Renal cortex interstitium (tissue), 11 donors: ENCODE measurements around the gene TINAG. TPM values are rescaled to one million over a fixed set of nuclear protein-coding genes. Genes with fewer than 3 reads are reported as not detected.
"Not testable (repeated sequence)": the region's sequence is repeated elsewhere in the genome, so short reads cannot be mapped to it uniquely, and the experiment has no call there.

ENCODE experiments used
- DNase-seq, 11 donors: peaks; one replicate each; pipeline ENCODE4 v3.0.0-alpha.2; 2013; ENCODE audit warnings: low read depth in 9 of 11, low spot score in 4 of 11; ENCODE audit errors: extremely low read depth in 1 of 11
- polyA plus RNA-seq, 3 donors: library from polyadenylated mRNA; unstranded; fragments of 120-200 nt; gene quantifications; one replicate each; pipeline ENCODE4 v1.2.1, GENCODE V29; 2013; ENCODE audit not compliant: insufficient read length in 3 of 3

TINAG gene
- polyA plus RNA-seq, 3 donors = 24.3 to 30.0 (median 26.3) TPM

DNA sequence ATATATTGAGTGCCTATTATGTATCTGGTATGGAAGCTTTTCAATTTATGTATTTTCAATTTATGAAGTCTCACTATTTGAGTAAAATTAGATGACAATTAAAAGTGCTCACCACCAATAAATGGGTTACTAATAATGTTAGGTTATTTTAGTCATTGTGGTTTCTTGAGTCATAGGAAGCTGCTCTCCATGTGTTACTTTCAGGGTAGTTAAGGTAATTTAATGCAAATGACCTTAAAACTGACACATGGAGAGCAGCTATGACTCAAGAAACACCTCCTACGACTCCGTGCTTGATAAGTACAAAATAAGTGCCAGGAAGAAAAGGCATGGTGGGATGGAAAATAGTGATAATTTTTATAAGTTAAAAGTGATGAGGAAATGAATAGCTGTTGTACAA lies 16.5 kb upstream of the TINAG start:
- DNase-seq = no peak

DNA sequence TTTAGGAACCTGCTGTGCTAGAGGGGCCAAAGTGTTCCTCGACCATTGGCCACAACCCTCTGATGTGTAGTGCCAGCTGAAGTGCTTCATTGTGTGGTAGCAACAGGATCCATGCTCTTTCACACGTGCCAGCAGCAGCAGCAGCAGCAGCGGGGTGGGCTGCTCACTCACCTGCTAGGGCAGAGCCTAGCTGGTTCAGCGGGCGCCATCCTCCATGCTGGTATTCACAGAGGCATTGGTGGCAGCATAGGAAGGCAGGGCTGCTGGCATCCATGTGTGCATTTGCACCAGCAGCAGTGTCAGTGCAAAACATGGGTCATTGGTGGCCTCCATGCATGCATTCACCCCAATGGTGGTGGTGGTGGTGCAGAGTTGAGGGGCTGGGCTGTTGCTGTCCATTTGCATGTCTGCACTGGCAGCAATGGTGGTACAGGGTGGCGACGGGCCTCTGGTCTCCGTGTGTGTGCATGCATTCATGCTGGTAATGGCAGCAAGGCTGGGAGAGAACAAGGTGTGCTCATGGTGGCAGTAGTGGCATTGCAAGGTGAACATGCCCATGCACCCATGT lies 13.2 kb upstream of the TINAG start:
- no peak for DNase-seq

DNA sequence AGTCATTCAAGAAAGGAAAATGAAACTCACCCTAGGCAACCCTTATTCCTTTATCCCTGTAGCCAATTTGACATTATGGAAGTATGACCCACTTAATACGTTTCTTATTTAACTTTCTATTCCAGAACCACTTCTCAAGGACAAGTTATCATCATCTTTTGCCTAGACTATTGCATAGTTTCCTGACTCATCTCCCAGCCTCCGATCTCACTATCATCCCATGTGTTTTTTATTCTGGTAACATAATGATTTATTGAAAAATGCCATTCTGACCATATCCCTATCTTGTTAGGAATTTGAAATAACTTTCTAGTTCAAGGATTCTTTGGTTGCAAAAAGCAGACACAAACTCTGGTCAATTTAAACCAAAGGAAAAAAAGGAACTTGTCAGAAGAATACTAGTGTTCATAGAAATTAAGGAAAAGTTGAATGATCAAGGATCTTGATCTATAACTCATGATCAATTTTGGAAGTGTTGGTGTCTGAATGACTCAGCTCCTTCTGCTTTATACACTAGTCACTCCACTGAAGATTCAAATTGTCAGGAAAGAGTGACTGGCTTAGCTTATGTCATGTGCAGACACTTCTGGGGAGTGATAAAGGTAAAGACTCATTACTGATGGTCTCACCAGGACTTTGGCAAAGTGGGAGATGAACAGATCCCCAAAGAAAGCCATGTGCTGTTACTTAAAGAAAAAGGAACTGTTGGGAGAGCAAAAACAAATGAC lies 8.5 kb upstream of the TINAG start:
- no peak for DNase-seq

DNA sequence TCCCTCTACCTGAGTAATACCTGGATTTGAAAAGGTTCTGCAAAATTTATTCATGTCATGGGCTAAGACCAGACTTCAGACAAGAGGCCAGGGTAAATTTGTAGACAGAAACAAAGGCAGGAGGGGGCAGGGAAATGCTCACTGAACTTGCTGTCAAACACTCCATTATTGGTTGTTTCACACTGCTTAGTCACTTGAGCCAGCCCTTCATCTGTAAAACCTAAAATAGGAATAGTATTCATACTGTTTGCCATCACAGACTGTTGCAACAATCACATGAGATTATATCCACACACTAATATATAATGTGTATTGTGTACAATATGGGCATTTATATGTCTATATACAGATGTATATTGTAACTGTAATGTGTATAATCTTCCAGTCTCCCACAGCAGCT lies 6.5 kb upstream of the TINAG start:
- DNase-seq = no peak

GRCh38 chr6:54307439-54307910 lies 766 bp upstream of the TINAG start:
- peak in 3 of 11 donors; percentile 13 to 43 (median 19) for DNase-seq

GRCh38 chr6:54308986-54309315 lies 710 bp downstream of the TINAG start:
- DNase-seq = no peak

DNA sequence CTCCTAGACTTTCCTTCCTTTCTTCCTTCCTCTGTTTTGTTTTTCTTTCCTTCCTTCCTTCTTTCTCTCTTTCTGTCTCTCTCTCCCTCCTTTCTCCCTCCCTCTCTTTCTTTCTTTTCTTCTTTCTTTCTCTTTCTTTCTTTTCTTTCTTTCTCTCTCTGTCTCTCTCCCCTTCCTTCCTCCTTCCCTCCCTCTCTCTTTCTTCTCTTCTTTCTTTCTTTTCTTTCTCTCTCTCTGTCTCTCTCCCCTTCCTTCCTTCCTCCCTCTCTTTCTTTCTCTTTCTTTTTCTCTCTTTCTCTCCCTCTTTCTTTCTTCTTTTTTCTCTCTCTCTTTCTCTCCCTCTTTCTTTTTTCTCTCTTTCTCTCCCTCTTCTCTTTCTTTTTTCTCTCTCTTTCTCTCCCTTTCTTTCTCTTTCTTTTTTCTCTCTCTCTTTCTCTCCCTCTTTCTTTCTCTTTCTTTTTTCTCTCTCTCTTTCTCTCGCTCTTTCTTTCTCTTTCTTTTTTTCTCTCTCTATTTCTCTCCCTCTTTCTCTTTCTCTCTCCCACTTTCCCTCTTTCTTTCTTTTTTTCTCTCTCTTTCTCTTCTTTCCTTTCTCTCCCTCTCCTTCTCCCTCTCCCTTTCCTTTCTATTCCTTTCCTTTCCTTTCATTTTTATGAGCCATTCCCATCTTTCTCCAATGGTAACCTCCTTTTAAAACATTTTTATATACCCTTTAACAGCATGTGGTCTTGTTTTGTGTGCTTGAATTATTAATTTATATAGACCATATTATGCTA lies 2.3 kb downstream of the TINAG start:
- DNase-seq = no peak

DNA sequence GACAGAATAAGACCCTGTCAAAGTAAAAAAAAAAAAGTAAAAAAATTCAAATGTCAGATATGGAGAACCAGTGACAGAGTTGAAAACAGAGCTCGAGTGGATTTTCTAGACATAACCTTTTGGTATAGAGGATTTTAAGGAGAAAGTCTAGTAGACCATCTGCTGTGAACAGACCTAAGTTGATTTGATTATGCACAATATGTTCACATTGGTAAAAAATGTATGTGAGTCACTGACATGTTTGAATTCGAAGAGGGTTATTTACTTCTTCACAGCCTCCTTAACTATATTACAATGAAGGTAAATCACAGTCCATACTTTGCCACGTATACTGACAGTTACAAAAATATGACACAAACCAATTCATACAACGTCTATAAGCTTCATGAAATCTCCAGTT lies 7.4 kb downstream of the TINAG start:
- no peak for DNase-seq

DNA sequence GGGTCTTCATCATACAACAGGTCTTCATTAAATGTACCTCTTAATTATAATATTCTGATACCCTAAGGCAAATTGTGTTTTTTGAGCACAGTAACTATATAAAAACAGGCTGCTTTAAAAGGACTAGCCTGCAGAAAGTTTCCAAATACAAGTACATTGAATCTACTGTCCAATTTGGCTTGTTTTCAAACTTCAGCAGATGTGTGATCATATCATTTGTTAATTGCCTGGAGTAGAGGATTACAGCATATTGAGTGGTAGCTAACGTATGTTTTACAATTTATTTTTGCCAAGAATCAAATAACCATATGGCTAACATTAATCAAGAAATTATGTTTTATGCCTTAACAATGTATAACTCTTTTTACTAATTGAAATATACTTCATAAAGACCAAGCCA lies 12.6 kb downstream of the TINAG start:
- no peak for DNase-seq

DNA sequence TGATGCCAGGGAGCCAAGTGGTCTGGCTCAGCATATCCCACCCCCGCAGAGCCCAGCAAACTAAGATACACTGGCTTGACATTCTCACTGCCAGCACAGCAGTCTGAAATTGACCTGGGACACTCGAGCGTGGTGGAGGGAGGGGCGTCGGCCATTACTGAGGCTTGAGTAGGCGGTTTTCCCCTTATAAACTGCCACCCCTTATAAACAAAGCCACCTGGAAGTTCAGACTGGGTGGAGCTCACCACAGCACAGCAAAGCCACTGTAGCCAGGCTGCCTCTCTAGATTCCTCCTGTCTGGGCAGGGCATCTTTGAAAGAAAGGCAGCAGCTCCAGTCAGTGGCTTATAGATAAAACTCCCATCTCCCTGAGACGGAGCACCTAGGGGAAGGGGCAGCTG lies 19.4 kb downstream of the TINAG start:
- no peak for DNase-seq

GRCh38 chr6:54331571-54331970 lies 23.3 kb downstream of the TINAG start:
- DNase-seq = not testable (repeated sequence)

GRCh38 chr6:54335871-54336270 lies 27.6 kb downstream of the TINAG start:
- DNase-seq = no peak

GRCh38 chr6:54353975-54354374 lies 45.7 kb downstream of the TINAG start:
- no peak for DNase-seq

- no peak for DNase-seq
Observed at GRCh38 chr6:54354608-54355007, 46.4 kb downstream of the TINAG start.

DNA sequence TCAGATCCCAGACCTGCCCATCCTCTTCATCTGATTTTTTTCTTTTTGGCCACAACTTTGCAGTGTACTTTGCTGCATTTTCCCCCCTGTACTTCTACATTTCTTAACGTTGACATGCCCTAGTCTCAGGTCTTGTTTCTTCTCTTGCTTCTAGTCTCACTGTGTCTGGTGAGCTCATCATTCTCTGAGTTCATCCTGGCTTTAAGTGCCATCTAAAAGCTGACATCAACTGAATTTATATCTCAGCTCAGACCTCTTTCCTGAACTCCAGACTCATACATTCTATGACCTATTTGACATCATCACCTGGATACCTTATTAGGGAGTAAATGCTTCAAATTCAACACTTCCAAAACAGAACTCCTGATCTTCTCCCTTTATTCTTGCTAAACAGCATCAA lies 48.9 kb downstream of the TINAG start:
- DNase-seq = no peak

DNA sequence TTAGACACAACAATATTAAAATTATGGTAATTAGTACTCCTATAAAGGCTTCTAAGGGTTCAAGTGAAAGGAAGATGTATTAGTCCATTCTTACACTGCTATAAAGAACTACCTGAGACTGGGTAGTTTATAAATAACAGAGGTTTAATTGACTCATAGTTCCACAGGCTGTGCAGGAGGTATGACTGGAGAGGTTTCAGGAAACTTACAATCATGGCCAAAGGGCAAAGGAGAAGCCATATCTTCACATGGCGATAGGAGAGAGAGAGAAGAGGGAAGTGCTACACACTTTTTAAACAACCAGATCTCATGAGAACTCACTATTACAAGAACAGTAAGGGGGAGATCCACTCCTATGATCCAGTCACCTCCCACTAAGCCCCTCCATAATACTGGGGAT lies 52.9 kb downstream of the TINAG start:
- DNase-seq = no peak

DNA sequence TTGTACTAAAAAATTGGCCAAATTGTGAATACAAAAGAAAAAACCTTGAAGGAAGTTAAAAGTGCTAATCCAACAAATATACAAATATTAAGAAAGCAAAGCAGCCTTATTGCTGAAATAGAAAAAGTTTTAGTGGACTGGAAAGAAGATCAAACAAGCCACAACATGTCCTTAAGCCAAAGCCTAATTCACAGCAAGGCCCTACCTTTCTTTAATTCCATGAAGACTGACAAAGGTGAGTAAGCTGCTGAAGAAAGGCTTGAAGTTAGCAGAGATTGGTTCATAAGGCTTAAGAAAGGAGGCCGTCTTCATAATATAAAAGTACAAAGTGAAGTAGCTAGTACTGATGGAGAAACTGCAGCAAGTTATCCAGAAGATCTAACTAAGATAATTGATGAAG lies 53.5 kb downstream of the TINAG start:
- no peak for DNase-seq

DNA sequence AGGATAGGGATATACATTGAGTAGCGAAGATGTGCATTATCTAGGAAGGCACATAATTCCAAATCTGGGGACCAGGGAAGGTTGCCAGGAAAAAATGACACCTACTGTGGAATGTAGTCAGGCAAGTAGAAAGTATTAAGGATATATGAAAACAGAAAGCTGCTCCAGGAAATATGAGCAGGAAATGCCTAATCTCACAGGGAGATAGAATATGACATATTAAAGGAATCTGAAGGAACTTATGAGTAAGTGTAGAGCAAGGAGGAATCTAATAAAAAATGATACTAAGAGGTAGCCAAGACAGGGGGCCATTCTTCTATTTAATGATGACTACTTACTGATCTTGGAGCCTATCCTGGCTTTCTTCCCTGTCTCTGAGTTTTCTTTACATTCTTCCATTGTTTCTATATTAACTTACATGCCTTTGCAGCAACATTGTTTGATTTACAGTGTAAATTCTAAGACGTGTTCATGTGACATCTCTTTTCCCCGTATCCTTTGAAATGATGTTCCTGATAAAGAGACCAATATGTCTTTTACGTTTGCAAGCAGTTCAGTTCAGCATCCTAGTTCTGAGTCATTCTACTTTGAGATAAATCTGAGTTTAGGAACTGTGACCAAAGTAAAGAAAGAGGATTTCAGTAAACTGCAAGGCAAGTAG lies 58.6 kb downstream of the TINAG start:
- DNase-seq = no peak

- DNase-seq = no peak
Observed at GRCh38 chr6:54377776-54378175, 69.5 kb downstream of the TINAG start.

DNA sequence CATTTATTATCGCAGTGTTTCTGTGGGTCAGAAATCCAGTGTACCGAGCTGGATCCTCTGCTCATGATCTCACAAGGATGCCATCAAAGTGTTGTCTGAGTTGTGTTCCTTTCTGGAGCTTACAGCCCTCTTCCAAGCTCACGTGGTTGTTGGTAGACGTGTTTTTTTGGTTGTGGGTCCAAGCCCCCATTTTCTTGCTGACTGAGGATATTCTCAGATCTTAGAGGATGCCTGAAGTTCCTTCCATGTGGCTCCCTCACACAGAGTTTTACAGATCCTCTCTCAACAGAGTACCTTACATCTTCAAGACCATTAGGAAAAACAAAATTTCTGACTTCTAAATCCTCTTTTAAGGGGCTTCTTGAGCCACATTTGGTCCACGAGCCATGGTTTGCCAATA lies 78.1 kb downstream of the TINAG start:
- no peak for DNase-seq
